ENCODE measurements around the gene ARHGEF5.

ARHGEF5 gene

DNA sequence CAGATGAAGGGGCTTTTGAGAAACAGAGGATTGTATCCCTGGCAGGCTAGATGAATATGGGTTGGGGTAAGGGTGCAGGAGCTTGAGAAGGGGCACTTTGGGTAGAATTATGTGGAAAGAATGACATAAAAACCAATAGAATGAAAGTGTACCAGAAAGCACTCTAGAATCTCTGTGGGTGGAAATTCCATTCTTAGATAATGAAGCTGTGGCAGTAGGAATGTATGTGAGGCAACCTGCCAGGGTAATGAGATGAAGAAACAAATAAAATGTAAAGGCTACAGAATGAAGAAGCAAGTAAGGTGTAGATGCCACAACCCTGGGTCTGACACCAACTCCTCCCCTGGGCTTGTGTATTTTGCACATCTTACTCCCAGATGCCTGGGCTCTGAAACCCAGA is 31.5 kb downstream of the ARHGEF5 start:
- Histone ChIP-seq H3K4me1 (ENCODE audit: insufficient read depth, low read length, poor library complexity, severe bottlenecking) (no peaks in the 10 kb centered on the region), H3K4me2 (ENCODE audit: low read depth, low read length, poor library complexity, severe bottlenecking) (no peak overlapping the region), H3K4me3 (ENCODE audit: low read length, poor library complexity, severe bottlenecking) (no peak overlapping the region), H3K9ac (ENCODE audit: low read depth, low read length, poor library complexity, severe bottlenecking) (no peak overlapping the region), H3K36me3 (ENCODE audit: insufficient read depth, low read length) (no peaks in the 10 kb centered on the region), H2AFZ (ENCODE audit: low read length) (no peak overlapping the region), H3K9me2 (replicated peaks; ENCODE audit: low read depth, low read length) (no peaks in the 10 kb centered on the region), H3K27me3 (ENCODE audit: insufficient read depth, low read length, poor library complexity, severe bottlenecking) (no peaks in the 10 kb centered on the region), H3K9me3 (ENCODE audit: insufficient read depth, low read depth, low read length) (no peaks in the 10 kb centered on the region), H3F3A (ENCODE audit: low read depth) (no peaks in the 10 kb centered on the region), H4K20me1 (ENCODE audit: insufficient read depth, low read length, poor library complexity, severe bottlenecking) (no peaks in the 10 kb centered on the region), H3K79me2 (ENCODE audit: insufficient read depth, low read length) (no peaks in the 10 kb centered on the region)
- TF ChIP-seq EZH2phosphoT487 (IDR thresholded peaks at IDR 0.05; ENCODE audit: borderline replicate concordance) (no peak), CTCF (conservative IDR thresholded peaks at IDR 0.05; ENCODE audit: low read length) (no peak)

DNA sequence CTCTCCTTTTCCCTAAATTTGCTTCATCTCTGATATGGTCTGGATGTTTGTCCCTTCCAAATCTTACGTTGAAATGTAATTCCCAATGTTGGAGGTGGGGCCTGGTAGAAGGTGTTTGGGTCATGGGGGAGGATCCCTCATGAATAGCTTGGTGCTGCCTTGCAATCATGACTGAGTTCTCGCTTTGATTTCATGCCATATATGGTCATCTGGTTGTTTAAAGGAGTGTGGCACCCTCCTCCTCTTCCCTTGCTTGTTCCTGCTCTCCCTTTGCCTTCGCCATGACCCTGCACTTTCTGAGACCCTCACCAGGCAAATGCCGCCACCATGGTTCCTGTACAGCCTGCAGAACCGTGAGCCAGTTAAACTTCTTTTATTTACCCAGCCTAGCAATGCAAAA is 33.7 kb downstream of the ARHGEF5 start:
- H3K9me2 ChIP-seq (replicated peaks; ENCODE audit: low read depth, low read length) = no peaks in the 10 kb centered on the region
- H2AFZ ChIP-seq (ENCODE audit: low read length) = no peak overlapping the region
- H3F3A ChIP-seq (ENCODE audit: low read depth) = no peaks in the 10 kb centered on the region
- no peak overlapping the region for H3K9ac ChIP-seq (ENCODE audit: low read depth, low read length, poor library complexity, severe bottlenecking)
- no peak overlapping the region for H3K4me2 ChIP-seq (ENCODE audit: low read depth, low read length, poor library complexity, severe bottlenecking)
- H4K20me1 ChIP-seq (ENCODE audit: insufficient read depth, low read length, poor library complexity, severe bottlenecking) = no peaks in the 10 kb centered on the region
- H3K36me3 ChIP-seq (ENCODE audit: insufficient read depth, low read length) = no peaks in the 10 kb centered on the region
- TF ChIP-seq EZH2phosphoT487 (IDR thresholded peaks at IDR 0.05; ENCODE audit: borderline replicate concordance) = no peak
- no peak for TF ChIP-seq CTCF (conservative IDR thresholded peaks at IDR 0.05; ENCODE audit: low read length)
- H3K79me2 ChIP-seq (ENCODE audit: insufficient read depth, low read length) = no peaks in the 10 kb centered on the region
- no peak overlapping the region for H3K4me3 ChIP-seq (ENCODE audit: low read length, poor library complexity, severe bottlenecking)
- H3K27me3 ChIP-seq (ENCODE audit: insufficient read depth, low read length, poor library complexity, severe bottlenecking) = no peaks in the 10 kb centered on the region
- no peaks in the 10 kb centered on the region for H3K4me1 ChIP-seq (ENCODE audit: insufficient read depth, low read length, poor library complexity, severe bottlenecking)
- no peaks in the 10 kb centered on the region for H3K9me3 ChIP-seq (ENCODE audit: insufficient read depth, low read depth, low read length)

- Histone ChIP-seq H3K9me3 (ENCODE audit: insufficient read depth, low read depth, low read length) (no peaks in the 10 kb centered on the region), H3K4me3 (ENCODE audit: low read length, poor library complexity, severe bottlenecking) (no peak overlapping the region), H3K4me2 (ENCODE audit: low read depth, low read length, poor library complexity, severe bottlenecking) (no peak overlapping the region)
Observed at GRCh38 chr7:144390481-144390880, 35.3 kb downstream of the ARHGEF5 start.

More at GRCh38 chr7:144390481-144390880, 35.3 kb downstream of the ARHGEF5 start:
- TF ChIP-seq CTCF (conservative IDR thresholded peaks at IDR 0.05; ENCODE audit: low read length) (no peak), EZH2phosphoT487 (IDR thresholded peaks at IDR 0.05; ENCODE audit: borderline replicate concordance) (no peak)
- H3K9me2 ChIP-seq (replicated peaks; ENCODE audit: low read depth, low read length) = no peaks in the 10 kb centered on the region
- no peaks in the 10 kb centered on the region for H3F3A ChIP-seq (ENCODE audit: low read depth)
- no peaks in the 10 kb centered on the region for H4K20me1 ChIP-seq (ENCODE audit: insufficient read depth, low read length, poor library complexity, severe bottlenecking)
- H3K27me3 ChIP-seq (ENCODE audit: insufficient read depth, low read length, poor library complexity, severe bottlenecking) = no peaks in the 10 kb centered on the region
- no peaks in the 10 kb centered on the region for H3K4me1 ChIP-seq (ENCODE audit: insufficient read depth, low read length, poor library complexity, severe bottlenecking)
- H3K79me2 ChIP-seq (ENCODE audit: insufficient read depth, low read length) = no peaks in the 10 kb centered on the region
- H3K36me3 ChIP-seq (ENCODE audit: insufficient read depth, low read length) = no peaks in the 10 kb centered on the region
- H2AFZ ChIP-seq (ENCODE audit: low read length) = peak overlapping the region; percentile 13; the same call in 1 of the 2 replicates
- no peak overlapping the region for H3K9ac ChIP-seq (ENCODE audit: low read depth, low read length, poor library complexity, severe bottlenecking)
